Measurements from ENCODE around the gene RPTOR.

GRCh38 chr17:80644536-80644935, 99.9 kb downstream of the RPTOR start:
- TF ChIP-seq POLR2AphosphoS5 (IDR thresholded peaks at IDR 0.05) (no peak), EP300 (conservative IDR thresholded peaks at IDR 0.05; ENCODE audit: poor library complexity, severe bottlenecking) (no peak)
- TF ChIP-seq, protein P1, sequence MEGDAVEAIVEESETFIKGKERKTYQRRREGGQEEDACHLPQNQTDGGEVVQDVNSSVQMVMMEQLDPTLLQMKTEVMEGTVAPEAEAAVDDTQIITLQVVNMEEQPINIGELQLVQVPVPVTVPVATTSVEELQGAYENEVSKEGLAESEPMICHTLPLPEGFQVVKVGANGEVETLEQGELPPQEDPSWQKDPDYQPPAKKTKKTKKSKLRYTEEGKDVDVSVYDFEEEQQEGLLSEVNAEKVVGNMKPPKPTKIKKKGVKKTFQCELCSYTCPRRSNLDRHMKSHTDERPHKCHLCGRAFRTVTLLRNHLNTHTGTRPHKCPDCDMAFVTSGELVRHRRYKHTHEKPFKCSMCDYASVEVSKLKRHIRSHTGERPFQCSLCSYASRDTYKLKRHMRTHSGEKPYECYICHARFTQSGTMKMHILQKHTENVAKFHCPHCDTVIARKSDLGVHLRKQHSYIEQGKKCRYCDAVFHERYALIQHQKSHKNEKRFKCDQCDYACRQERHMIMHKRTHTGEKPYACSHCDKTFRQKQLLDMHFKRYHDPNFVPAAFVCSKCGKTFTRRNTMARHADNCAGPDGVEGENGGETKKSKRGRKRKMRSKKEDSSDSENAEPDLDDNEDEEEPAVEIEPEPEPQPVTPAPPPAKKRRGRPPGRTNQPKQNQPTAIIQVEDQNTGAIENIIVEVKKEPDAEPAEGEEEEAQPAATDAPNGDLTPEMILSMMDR (IDR thresholded peaks at IDR 0.05; ENCODE audit: poor library complexity, severe bottlenecking): no peak
- TF ChIP-seq, protein P2, sequence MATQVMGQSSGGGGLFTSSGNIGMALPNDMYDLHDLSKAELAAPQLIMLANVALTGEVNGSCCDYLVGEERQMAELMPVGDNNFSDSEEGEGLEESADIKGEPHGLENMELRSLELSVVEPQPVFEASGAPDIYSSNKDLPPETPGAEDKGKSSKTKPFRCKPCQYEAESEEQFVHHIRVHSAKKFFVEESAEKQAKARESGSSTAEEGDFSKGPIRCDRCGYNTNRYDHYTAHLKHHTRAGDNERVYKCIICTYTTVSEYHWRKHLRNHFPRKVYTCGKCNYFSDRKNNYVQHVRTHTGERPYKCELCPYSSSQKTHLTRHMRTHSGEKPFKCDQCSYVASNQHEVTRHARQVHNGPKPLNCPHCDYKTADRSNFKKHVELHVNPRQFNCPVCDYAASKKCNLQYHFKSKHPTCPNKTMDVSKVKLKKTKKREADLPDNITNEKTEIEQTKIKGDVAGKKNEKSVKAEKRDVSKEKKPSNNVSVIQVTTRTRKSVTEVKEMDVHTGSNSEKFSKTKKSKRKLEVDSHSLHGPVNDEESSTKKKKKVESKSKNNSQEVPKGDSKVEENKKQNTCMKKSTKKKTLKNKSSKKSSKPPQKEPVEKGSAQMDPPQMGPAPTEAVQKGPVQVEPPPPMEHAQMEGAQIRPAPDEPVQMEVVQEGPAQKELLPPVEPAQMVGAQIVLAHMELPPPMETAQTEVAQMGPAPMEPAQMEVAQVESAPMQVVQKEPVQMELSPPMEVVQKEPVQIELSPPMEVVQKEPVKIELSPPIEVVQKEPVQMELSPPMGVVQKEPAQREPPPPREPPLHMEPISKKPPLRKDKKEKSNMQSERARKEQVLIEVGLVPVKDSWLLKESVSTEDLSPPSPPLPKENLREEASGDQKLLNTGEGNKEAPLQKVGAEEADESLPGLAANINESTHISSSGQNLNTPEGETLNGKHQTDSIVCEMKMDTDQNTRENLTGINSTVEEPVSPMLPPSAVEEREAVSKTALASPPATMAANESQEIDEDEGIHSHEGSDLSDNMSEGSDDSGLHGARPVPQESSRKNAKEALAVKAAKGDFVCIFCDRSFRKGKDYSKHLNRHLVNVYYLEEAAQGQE (IDR thresholded peaks at IDR 0.05; ENCODE audit: borderline replicate concordance): no peak
